Activated naive CD4-positive, alpha-beta T cell treated with Interleukin-2 at 50 U/mL for 16 hours (primary cell): ENCODE measurements around the gene SVIL.
"Not testable (repeated sequence)": the region's sequence is repeated elsewhere in the genome, so short reads cannot be mapped to it uniquely, and the experiment has no call there.

Source experiments
- DNase-seq: peaks from one replicate; pipeline ENCODE4 v3.0.0-alpha.2; 2020

Gene SVIL

GRCh38 chr10:29649561-29650551 is 15.1 kb upstream of the SVIL start:
- no peak for DNase-seq

GRCh38 chr10:29648983-29649268 is 14.2 kb upstream of the SVIL start:
- no peak for DNase-seq

GRCh38 chr10:29648114-29648982 is 13.6 kb upstream of the SVIL start:
- DNase-seq, result peak; percentile 22

DNA sequence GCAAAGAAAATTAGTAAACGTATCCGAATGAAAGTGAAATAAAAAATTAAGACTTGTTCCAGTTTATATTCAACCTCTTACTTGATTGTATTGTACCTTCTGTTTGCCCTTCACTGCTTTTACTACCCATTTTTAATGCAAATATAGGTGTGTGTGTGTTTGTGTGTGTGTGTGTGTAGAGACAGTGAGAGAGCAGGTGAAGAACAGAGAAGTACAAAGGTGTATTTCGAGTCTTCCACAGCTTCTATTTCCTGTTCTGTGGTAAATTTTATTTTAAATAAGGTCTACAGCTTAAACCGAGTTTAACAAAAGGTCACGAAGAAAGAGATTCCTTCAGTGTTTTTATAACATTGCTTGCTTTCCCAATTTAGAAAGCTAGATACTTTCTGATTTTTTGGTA is 12.7 kb upstream of the SVIL start:
- DNase-seq, result no peak

GRCh38 chr10:29646960-29647461 is 12.2 kb upstream of the SVIL start:
- DNase-seq, result no peak

DNA sequence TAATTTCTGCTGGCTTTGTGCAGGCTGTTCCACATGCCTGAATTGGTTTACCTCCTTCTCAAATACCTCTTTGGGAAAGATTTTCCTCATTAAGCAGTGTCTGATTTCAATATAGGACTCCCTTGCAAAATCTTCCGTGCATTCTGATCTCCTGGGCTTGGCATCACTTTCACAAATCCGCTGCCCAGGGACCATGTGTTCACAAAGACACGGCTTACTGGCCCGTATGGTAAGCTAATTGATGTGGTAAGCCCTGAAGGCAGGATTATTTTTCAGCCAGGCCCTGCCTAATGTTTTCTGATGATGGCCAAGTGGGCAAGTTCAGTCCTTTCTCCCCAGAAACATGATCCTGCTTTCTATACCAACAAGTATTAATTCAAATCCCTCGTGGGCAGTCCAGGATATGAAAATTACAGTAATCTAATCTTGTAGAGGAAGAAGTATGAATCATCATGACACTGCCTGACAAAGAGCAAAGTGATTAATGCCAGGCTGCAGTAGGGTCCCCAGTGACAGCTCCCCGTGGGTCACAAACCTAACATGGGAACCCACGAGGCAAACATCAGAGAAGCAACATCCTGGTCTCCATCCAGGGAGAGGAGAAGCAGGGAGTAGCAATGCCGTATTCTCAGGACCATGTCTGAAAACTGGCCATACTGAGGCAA is 11.6 kb upstream of the SVIL start:
- peak; percentile 25 for DNase-seq

DNA sequence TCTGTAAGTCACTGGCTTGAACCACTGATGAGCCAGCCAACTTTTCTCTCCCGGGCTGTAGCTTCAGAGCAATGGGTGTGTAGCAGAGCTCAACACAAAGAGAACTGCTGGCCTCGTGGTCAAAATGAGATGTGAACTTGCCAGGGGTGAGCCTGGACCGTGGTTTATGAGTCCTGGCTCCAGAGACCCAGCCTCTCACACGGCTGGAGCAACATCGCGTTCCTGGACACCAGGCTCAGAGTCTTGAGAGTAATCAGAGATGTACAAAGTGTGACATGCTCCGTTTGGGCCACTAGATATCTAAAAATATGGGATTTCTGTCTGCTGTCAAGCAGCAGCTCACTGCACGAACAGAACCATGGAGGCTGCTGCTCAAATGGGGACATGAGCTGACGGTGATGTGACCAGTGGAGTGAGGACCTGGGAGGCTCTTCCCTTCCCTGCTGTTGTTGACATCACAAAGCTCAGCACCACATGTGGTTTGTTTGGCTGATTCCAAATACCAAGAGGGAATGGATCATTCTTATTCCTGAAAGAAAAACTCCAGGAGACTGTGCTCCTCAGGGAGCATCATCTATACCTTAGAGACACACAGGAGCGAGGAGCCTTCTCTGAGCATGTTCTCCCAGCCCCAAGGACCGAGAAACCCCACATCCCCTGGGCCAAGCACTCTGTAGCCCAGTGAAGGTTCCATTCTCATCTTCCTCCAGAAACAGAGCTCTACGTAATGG is 9.2 kb upstream of the SVIL start:
- DNase-seq, result no peak

DNA sequence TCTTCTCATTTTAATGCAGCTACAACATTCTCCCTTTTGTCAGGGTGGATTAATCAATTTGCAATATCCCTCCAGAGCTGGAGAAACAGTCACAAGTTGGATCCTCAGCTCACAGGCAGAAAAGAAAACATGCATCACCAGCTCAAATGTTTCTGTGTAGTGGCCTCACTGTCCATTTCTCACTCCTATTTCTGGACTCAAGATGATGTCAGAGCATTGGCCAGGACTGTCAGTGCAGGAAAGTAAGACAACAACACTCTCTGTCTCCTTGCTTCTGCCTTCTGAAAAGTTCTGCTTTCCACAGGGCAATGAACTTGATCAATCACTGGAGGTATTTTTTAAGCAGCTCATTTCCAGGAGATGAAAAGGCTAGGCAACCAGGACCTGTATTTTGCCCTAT is 8.2 kb upstream of the SVIL start:
- DNase-seq, result no peak

DNA sequence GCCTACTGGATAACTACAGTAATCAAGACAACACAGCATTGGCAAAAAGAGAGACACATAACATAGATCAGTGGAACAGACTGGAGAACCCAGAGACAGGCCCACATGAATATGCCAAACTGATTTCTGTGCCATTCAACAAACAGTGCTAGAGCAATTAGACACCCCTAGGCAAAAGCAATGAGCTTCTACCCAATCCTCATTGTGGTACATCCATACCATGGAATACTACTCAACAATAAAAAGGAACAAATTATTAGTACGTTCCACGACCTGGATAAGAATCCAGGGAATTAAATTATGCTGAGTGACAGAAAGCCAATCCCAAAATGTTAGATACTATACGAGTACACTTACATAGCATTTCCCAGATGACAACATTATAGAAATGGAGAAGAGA is 2.8 kb upstream of the SVIL start:
- no peak for DNase-seq

GRCh38 chr10:29636178-29636577 is 1.4 kb upstream of the SVIL start:
- DNase-seq, result no peak

GRCh38 chr10:29635711-29636144 is 957 bp upstream of the SVIL start:
- DNase-seq, result peak; percentile 9

DNA sequence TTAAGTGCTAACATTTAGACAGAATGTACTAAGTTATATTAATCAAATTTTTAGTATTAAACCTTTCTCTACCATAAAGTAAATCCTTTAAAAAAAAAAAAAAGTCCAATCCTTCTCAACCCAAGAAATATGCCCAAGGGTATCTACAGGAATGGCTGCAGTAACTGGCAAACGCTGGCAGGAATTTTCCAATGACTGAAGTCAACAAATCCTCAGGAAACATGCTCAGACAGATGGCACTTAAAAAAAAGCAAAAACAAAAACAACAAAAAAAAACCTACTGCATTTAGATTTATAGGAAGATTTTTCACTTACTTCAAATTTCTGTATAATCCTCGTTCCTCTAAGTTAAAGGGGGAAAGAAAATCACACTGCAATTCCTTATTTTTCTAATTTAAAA is 666 bp downstream of the SVIL start:
- DNase-seq, result no peak

- DNase-seq, result no peak
Measured at GRCh38 chr10:29631049-29631339, 3.8 kb downstream of the SVIL start.

- DNase-seq, result no peak
Measured at GRCh38 chr10:29630205-29631048, 4.3 kb downstream of the SVIL start.

- no peak for DNase-seq
Measured at GRCh38 chr10:29628912-29629526, 5.8 kb downstream of the SVIL start.

- no peak for DNase-seq
Measured at GRCh38 chr10:29628311-29628710, 6.5 kb downstream of the SVIL start.

DNA sequence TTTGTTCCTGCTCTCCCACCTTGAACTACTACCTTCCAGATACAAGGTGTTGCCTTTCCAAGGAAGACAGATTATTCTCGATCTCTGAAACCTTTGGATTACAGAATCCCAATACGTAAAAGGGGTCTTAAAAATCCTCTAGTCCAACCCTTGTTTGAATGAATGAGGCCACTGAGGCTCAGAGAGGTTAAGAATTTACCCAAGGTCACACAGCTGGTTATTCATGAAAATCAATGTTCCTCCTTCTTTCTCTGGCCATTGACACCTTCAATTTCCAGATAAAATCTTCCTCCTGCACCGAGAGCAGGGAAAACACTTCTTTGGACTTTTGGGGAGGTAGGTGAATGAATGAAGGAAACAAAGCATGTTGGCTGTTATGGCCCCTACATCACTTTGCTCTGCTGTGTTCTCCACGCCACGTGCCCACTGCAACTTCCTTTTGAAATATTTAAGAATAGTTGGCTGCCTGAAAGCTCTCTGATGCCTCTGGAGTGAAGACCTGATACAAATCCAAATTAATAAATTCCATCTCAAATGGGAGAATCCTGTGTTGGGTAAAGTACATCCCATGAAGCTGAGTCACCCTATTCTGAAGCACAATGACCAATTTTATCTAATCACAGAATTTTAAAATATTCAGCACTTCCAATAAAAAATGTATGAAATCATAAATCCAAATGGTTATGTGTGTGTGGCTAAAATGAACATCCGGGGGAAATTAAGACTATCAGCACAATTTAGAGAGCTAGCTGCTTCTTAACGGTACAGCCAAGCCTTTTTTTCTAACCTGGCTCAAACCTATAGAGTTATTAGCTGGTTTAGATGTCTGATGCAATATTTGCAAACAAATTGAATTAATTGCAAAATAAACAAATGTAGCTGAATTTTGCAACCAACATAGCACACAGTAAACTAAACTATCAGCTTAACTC is 7.3 kb downstream of the SVIL start:
- no peak for DNase-seq

DNA sequence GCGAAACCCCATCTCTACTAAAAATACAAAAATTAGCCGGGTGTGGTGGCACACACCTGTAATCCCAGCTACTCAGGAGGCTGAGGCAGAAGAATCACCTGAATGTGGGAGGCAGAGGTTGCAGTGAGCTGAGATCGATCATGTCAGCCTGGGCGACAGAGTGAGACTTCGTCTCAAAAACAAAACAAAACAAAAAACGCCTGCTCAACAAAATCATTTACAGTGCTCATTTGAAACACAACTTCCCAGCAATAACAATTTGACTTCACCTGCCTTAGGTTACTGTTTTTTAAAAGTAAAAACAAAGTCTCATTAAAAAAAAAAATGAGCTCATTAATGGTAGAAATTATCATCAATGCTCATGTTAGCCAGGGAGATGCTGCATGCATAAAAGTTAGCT is 10.4 kb downstream of the SVIL start:
- not testable (repeated sequence) for DNase-seq

GRCh38 chr10:29623797-29624196 is 11.0 kb downstream of the SVIL start:
- DNase-seq, result no peak

- DNase-seq, result no peak
Measured at GRCh38 chr10:29622382-29622922, 12.3 kb downstream of the SVIL start.
